Esophagus muscularis mucosa (tissue), 4 donors: ENCODE measurements around the gene PRKAG2.

Source experiments
- CTCF ChIP-seq, 3 experiments: fragments of 200-600 bp in 2 of 3; fragments of 450-650 bp in 1 of 3; sonication (generic) in 2 of 3; IDR thresholded peaks; one replicate each; pipeline ENCODE4 v1.5.1; 2017 to 2019; ENCODE audit warnings: antibody characterized with exemption in 3 of 3, mild to moderate bottlenecking in 2 of 3, moderate library complexity in 1 of 3
- EP300 ChIP-seq: sonication (generic); formaldehyde crosslinking; IDR thresholded peaks from one replicate; pipeline ENCODE4 v1.6.1; 2017; ENCODE audit warnings: antibody characterized with exemption
- POLR2A ChIP-seq: fragments of 450-650 bp; IDR thresholded peaks from one replicate; pipeline ENCODE4 v1.6.1; 2017; ENCODE audit warnings: antibody characterized with exemption, moderate library complexity, mild to moderate bottlenecking, low read depth

- TF ChIP-seq CTCF (IDR thresholded peaks at IDR 0.05) (no peak), POLR2A (no peak), EP300 (peak; percentile 48)
Measured at GRCh38 chr7:151592868-151593486, 283.9 kb downstream of the PRKAG2 start.
